Activated CD4-positive, CD25-positive, alpha-beta regulatory T cell (primary cell): Measurements from ENCODE around the gene KCTD20.
A peak's percentile ranks its signal among the peaks of the same experiment; 100 is the strongest.
"Not testable (repeated sequence)": the region's sequence is repeated elsewhere in the genome, so short reads cannot be mapped to it uniquely, and the experiment has no call there.

Experiments
- DNase-seq, 4 experiments: peaks; one replicate each; lab custom pipeline; 2025; lab: John Stamatoyannopoulos, UW

Gene KCTD20

DNA sequence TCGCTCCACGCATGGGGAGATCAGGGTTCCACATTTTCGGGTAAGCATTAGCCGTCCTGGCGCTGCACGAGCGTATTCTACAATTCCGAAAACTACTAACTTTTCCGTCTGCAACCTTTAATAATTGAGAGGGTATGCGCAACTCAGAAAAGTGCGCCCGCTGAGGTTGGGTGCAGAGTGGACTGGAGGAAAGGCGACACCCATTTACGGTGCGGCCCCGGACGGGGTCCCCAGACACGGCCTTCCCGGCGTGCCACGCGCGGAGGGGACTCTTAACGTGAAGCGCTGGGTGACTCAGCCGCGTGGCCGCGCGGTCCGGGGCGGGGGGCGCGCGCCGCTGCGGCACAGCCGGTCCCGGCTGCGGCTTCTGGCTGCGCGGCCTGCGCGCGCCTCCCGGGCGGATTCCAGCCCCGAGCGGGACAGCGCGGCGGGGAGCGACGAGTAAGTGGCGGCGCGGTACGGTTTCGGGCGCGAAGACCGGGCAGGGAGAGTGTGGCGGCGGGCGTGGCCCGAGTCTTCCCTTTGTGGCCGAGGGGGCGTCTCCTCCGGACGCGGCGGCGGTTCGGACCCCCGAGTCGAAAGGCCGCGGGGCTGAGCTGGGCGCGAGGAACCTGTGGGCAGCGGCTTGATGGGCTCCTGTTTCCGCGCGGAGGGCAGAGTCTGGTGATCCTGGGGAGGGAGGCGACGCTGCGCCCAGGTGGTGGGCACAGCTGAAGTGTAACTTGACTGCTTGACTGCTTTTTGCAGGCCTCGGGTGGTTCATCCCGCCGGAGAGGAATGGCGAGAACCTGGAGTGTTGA, at the start of gene KCTD20, which contains the start of gene PXT1:
Gene KCTD20 (plus strand): TSS at position 330 of the 800 bp plus-strand sequence. CDS start 27,098 bp downstream, outside the sequence.
Gene PXT1 (minus strand): TSS at position 184 of the 800 bp plus-strand sequence. CDS start 16,772 bp downstream, outside the sequence.
- peak; percentile 67 to 73 (median 71) for DNase-seq

DNA sequence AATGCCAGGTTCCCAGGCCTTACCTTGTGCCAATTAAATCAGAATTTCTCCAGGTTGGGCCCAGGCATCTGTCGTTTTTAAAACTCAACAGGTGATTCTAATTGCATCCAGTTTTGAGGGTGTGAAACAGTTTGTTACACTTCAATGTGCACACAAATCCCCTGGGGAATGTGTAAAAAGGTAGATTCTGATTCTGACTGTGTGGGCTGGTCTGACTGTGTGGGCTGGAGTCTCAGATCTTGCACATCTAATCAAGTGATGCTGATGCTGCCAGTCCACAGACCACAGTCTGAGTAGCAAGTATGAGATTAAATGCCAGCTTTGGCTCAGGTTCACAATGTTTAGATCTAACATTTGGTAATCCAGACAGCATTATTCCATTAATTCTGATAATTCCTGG, 42.8 kb upstream of the KCTD20 start:
- DNase-seq = no peak

DNA sequence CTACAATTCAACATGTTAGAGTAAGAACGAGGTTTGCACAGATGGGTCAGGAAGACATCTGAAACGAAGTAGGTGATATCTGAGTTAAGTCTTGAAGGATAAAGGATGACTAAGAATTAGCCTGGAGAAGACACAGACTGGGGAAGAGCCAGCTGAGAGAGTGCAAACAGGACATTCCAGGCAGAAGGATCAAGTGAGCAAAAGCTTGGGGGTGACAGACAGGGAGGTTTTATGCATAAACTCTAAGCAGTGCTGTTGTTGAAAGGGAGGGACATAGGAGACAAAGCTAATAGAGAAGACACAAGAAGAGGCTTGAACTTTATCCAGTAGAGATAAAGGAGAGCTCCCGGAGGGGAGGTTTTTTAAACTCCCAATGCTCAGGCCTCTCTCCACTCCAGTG, 40.3 kb upstream of the KCTD20 start:
- DNase-seq = no peak

DNA sequence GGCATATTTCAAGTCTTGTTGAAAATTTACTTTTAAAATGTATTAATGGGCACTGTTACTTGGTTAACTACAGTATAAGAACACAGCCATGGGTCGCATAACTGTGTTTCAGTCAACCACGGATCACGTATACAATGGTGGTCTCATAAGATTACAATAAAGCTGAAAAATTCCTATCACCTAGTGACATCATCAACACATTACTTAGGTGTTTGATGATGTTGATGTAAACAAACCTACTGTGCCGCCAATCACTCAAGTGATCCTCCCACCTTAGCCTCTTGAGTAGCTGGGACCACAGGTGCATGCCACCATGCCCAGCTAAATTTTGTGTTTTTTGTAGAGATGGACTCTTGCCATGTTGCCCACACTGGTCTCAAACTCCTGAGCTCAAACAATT, 38.6 kb upstream of the KCTD20 start:
- no peak for DNase-seq

DNA sequence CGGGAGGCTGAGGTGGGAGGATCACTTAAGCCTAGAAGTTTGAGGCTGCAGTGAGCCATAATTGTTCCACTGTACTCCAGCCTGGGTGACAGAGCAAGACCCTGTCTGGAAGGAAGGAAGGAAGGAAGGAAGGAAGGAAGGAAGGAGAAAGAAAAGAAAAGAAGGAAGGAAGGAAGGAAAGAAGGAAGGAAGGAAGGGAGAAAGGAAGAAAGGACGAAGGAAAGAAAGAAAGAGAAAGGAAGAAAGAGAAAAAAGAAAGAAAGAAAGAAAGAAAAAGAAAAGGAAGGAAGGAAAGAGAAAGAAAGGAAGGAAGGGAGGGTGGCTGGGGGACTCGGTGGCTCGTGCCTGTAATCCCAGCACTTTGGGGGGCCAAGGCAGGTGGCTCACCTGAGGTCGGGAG, 33.1 kb upstream of the KCTD20 start:
- DNase-seq = not testable (repeated sequence)

DNA sequence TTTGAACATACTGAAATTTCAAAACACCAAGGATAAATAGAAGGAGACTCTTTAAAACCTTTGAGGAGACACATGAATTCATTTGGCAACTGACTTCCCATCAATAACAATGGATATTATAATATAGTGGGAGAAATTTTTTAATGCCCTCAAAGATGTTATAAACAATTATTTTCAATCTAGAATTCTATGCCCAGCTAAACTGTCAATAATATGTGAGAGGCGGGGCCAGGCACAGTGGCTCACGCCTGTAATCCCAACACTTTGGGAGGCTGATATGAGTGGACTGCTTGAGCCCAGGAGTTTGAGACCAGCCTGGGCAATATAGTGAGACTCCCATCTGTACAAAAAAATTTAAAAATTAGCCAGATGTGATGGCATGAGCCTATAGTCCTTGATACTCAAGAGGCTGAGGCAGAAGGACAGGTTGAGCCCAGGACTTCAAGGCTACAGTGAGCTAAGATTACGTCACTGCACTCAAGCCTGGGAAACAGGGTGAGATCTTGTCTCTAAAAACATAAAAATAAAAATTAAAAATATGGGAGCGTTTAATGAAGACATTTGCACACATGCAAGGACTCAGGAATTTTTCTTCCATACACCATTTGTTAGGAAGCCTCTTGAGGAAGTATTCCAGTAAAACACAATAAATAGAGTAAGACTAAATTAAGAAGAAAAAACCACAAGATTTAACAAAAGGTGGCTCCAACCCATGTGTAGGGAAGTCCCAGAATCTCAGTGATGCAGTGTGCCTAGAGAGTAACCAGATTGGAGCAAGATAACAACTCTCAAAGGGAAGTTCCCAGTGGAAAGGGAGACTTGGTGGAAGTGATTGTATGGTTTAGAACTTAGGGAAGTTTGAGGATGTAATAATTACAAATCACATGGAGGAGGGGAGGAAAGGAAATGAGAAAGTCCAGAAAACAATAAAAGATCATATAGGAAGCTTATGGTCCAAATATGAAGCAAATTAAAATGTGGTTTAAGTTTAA, 29.0 kb upstream of the KCTD20 start:
- DNase-seq = no peak

DNA sequence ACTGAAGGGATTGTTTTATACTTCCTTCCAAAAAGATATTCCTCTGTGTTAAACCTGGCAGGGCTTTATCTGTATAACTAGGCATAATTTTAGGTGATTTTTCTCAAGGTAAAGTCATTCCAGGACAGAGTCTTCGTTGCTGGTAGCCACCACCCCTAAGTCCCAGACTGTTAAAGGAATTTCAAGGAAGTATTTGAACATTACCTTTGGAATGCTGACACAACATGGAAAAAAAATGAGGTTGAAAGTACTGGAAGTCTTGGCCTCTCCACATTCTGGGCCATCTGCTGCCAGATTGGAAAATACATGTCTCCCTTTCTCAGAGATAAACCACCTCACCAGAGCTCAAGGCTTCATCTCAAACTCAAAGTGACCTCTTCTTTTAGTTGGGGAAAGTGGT, 28.3 kb upstream of the KCTD20 start:
- DNase-seq = no peak

DNA sequence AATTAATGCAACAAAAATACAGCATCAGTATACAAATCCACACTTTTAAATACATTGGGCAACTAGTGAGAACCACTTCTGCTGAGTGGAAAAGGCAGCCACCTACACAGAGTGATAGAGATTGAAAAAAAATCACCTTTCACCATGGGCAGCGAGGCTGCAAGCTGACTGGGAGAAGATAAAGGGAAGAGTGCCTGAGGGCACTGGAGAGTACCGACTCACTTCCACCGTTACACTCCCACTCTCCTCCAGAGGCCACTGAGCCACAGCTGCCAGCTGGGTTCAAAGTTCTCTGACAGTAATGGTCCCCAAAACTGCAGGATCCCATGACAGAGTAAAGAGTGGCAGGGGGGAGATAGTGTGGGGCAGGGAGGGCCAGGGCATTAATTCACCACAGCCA, 24.2 kb upstream of the KCTD20 start:
- DNase-seq = no peak

DNA sequence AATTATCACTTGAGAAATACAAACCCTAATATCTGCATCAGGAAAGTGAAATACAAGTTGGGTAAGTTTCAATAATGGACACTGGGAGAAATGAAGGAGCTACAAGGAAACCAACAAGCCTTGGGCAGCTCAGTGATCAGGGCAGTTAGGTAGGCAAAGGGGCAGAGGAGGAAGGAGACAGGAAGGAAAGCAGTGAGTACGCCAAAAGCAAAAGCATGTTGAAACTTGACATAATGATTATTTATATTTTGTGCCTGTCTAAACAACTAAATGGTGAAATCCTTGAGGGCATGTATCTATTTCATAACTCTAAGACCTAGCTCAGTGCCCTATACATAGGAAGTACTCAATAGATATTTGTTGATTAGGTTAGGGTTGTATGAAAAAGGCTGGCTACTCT, 23.5 kb upstream of the KCTD20 start:
- no peak for DNase-seq

DNA sequence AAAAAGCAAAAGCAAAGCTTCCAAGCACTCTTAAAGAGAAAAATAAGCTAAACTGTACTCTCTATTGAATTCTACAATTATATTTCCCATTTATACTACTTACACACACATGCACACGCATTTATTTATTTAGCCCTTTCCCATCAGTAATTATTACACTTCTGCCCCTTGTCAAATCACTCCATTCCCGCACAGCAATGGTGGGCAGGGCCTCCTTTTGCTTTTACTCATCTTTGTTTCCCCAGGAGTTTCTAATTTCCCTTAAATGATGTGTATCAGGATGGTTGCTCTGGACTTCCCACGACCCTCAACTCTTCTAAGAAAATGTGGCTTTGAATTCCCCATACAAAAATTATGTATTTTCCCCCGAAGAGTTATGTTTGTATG, 20.1 kb upstream of the KCTD20 start:
- DNase-seq = no peak

DNA sequence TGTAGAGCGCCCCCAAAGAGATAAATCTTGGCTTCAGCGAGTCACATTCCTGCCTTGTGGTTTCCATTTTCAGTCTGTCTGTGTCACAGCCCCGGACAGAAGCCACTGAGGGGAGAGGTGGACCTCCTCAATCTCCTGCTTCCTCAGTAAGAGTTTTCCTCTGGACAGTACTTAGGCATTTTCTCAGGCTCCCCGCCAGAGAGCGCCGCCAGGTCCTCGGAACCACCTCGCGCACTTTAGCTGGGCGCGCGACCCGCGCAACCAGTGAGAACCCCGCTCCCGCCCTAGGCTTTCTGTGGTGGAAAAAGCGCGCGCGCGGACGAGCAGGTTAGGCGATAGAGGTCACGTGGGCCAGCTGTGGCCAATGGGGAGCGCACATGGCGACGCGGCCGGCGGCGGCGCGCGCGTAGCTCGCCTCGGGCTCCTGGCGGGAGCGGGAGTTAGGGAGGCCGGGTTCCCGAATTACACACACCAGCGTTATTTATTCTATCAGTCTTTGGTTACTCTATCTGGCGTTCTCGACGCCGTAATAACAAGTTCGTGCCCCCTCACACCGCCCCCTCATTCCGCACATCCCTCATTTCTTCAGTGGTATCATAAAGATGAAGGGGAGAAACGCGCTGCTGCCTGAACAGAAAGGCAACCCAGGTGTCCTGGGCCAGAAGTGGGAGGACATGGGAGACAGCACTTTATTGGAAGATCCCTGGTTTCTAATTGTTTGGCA, 19.5 kb upstream of the KCTD20 start:
- peak; percentile 95 to 98 (median 96) for DNase-seq

DNA sequence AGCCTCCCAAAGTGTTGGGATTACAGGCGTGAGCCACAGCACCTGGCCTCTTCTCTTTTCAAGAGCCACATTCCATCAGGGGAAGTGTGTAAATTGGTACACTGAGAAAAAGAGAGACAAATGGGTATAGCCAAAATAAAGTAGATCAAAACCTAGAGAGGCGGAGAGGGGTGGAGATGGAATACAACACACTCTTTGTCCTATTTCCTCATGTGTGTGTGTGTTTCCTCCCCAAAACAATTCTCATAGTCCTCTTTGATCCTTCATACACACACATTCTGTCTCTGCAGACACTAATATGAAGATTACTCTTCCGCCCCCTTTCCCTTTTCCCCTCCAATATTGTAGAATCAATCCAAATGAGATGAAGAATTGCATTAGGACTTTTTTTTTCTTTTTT, 16.2 kb upstream of the KCTD20 start:
- no peak for DNase-seq

DNA sequence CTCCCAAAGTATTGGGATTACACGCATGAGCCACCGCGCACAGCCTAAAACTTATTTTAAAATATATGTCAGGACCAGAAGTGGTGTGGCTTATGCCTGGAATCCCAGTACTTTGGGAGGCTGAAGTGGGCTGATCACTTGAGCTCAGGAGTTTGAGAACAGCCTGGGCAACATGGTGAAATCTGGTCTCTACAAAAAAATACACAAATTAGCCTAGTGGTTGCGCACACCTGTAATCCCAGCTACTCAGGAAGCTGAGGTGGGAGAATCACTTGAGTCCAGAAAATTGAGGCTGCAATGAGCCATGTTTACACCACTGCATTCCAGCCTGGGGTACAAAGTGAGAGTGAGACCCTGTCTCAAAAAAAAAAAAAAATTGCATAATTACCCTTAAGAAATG, 13.9 kb upstream of the KCTD20 start:
- no peak for DNase-seq

DNA sequence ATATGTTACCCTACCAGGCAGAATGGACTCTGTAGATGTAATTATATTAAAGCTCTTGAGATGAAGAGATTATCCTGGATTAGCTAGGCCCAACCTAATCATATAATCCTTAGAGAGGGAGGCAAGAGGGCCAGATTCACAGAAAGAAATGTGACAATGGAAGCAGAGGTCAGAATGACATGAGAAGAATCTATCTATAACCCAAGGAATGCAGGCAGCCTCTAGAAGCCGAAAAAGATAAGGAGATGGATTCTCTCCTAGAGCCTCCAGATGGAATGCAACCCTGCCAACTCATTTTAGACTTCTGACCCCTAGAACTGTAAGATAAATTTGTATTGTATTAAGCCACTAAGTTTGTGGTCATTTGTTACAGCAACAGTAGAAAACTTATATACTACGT, 12.4 kb upstream of the KCTD20 start:
- no peak for DNase-seq

DNA sequence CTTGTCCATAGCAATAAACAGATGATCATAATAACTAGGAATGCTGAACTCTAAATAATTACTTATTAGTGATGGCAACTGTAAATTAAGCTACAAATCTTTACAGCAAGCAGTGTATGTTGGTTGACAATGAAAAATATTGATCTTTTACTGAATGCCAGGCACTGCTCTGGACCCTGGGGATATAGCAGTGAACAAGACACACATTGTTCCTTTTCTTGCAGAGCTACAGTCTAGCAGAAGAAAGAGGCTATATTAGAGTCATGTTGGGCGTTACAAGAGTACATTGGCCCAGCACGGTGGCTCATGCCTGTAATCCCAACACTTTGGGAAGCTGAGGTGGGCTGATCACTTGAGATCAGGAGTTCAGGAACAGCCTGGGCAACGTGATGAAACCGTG, 11.6 kb upstream of the KCTD20 start:
- DNase-seq = no peak

DNA sequence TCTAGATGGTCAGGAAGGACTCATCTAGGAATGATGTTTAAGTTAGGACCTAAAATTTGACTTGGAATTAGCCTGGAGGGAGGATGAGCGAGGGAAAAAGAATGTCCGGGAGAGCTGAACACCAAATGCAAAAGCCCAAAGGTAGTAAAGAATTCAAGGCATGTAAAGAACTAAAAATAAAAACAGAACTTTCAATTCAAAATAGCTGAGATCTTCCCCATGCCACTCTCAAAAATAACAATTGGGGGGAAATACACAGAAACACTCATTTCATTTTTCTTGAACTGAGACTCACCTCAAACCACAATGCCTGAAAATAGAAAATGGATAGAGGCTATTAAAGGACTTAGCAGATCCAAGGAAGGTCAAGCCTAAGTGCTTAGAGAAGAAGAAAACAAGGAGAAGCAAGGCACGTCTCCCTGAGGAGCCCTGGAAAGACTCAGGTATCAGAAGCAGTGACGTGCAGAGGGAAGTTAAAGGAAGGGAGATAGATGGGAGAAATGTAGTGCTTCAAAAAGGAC, 10.6 kb upstream of the KCTD20 start:
- DNase-seq = no peak

DNA sequence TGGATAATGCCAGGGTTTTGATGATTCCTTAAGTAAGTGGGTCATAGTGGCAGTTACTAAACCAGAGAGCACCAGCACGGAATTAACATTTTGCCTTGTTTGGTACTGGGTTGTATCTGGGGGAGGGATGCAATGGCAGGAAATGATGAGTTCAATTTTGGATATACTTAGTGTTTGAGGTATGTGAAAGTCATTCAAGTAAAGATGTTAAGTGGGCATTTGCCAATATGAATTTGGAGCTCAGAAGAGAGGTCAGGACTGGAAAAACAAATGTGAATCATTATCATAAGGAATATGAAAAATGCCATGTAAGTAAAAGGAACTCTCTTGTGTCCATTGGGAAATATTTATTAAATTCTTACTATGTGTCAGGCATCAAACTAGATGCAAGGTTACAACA, 6.3 kb upstream of the KCTD20 start:
- DNase-seq = no peak

DNA sequence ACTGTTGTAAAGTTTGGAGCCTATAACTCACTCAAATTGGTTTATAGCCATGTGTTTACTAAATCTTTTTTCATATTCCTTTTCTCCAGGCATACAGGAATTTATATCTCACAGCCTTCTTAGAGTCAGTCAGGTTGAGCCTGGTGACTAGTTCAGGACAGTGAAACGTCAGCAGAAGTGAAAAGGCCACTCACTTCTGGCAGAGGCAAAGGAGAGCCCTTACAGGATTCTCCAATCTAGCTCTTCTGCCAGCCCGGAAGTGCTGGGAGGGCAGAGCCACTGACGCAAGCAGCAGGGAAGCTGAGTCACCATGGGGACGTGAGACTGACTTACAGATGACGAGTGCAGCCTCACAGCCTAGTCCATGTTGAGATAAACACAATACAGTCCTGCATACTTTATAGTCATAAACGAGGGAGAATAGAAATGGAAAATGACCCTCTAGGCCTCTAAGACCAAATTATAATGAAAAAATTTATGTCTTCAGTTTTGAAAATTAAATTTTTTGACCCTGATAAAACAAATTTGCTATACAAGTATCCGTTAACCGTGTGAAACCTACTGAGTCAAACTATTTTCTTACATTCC, 1.4 kb upstream of the KCTD20 start:
- peak; percentile 44 to 62 (median 52) for DNase-seq

DNA sequence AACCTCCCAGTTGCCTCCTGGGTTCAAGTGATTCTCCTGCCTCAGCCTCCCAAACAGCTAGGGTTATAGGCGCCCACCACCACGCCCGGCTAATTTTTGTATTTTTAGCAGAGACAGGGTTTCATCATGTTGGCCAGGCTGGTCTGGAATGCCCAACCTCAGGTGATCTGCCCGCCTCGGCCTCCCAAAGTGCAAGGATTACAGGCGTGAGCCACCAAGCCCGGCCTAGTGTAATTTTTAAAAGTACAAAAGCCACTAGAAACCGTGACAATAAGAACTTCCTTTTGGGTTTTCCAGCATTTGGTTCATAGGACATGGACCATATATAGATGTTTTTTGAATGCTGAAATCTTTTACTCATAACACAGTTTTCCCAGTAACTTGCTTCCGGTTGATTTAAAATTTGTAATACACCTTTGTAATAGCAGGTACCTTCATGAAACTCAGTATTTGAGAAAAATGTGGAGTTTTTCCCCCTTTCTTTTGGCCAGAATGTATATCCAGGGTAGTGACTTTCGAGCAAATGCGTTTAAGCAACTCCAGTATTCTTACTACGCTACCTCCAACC, 613 bp upstream of the KCTD20 start:
- DNase-seq = no peak

DNA sequence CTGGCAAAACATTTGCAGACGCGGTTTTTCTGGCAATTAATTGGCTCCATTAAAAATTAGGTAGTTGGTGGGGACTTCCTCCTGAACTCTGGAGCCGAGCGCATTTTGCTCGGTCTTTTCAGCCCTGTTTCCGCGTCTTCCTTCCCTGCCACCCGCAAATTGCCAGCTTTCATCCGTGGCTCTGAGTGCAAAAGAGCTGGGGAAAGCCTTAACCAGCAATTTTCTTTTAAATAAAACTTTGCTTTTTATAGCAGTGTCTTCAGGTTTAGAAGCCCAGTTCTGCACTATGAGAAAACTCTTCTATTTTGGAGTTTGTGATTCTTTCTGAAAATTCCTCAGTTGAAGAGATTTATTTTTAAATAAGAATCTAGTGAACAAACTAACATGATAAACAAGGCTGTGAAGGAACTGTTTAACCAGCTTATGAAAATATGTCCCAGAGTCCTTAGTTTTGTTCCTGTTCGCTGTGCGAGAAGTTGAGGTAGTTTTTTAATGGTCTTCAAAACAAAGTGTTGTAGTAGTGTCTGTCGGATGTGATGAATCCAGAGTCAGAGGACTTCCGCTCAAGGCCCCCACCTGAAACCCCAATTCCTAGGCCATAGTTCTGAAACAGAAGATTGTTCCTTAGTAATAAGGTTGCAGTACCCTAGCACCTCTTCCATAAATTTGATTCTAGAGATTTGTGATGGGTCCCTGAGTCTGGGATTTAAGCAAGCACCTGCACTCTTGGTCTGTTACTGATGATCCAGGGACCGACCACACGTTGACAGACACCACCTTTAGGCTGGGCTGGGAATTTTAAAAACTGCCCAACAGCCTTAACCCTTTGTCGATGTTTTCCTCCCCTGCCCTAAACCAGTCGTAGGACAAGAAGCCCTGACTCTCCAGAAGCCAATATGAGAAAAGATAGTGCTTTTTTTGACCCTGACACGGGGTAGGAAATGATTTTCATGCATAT, 950 bp downstream of the KCTD20 start:
- DNase-seq = no peak
